Tibial nerve (tissue), 4 donors: ENCODE results near the gene TCF4. TPM values are rescaled to one million over a fixed set of nuclear protein-coding genes. Genes with fewer than 3 reads are reported as not detected.

ENCODE experiments used
- DNase-seq, 2 donors: peaks; one replicate each; pipeline ENCODE4 v3.0.0-alpha.2; 2019; ENCODE audit warnings: low spot score in 2 of 2
- H3K27ac ChIP-seq, 4 donors: fragments of 200-600 bp; sonication (generic) in 3 of 4; one replicate each; pipeline ENCODE4 v1.5.1; 2017 to 2019; ENCODE audit warnings: mild to moderate bottlenecking in 1 of 4
- H3K27me3 ChIP-seq, 2 donors: fragments of 200-600 bp; sonication (generic) in 1 of 2; one replicate each; pipeline versions ENCODE4 v1.5.1 to v1.6.0; 2017 to 2019
- H3K36me3 ChIP-seq, 3 donors: fragments of 200-600 bp; sonication (generic); one replicate each; pipeline ENCODE4 v1.5.1; 2018 to 2019
- H3K4me1 ChIP-seq, 4 donors: fragments of 200-600 bp; sonication (generic) in 3 of 4; one replicate each; pipeline ENCODE4 v1.5.1; 2017 to 2019
- H3K4me3 ChIP-seq, 4 donors: fragments of 200-600 bp; sonication (generic) in 3 of 4; one replicate each; pipeline ENCODE4 v1.5.1; 2017 to 2019; ENCODE audit warnings: mild to moderate bottlenecking in 1 of 4, moderate library complexity in 1 of 4
- H3K9me3 ChIP-seq, 4 donors: fragments of 200-600 bp; sonication (generic) in 3 of 4; one replicate each; pipeline ENCODE4 v1.5.1; 2017 to 2019
- EP300 ChIP-seq, 2 donors: sonication (generic); formaldehyde crosslinking; IDR thresholded peaks; one replicate each; pipeline ENCODE4 v1.6.1; 2017; ENCODE audit warnings: antibody characterized with exemption in 2 of 2, mild to moderate bottlenecking in 1 of 2
- POLR2A ChIP-seq, 2 donors: fragments of 450-650 bp; IDR thresholded peaks; one replicate each; pipeline ENCODE4 v1.6.1; 2017; ENCODE audit warnings: antibody characterized with exemption in 2 of 2, mild to moderate bottlenecking in 2 of 2, moderate library complexity in 2 of 2
- WGBS, 2 donors: methylation state at CpG; one replicate each; pipeline ENCODE4 v1.1.5; 2018; 5-methylcytosine and 5-hydroxymethylcytosine counted together
- total RNA-seq, 4 donors: library from RNA; depleted of rRNA; stranded (reverse); fragments of >200 nt; gene quantifications; one replicate each; pipeline ENCODE4 v1.1.0, GENCODE V29; 2016
- TF ChIP-seq, protein P1 (sequence below), 5 experiments: fragments of 200-600 bp in 3 of 5; fragments of 450-650 bp in 2 of 5; sonication (generic) in 3 of 5; IDR thresholded peaks; one replicate each; pipeline ENCODE4 v1.5.1; 2016 to 2019; ENCODE audit warnings: antibody characterized with exemption in 5 of 5, mild to moderate bottlenecking in 3 of 5, moderate library complexity in 2 of 5

Gene TCF4
- total RNA-seq, 4 donors from 2014 or later: 100 to 157 (median 114) TPM

GRCh38 chr18:55402731-55403405, 185.1 kb downstream of the TCF4 start:
- Histone ChIP-seq H3K9me3 (no peaks in the 10 kb centered on the region), H3K27ac (peak overlapping the region in 3 of 4 donors; percentile 29 to 55 (median 52)), H3K4me3 (peak overlapping the region in 1 of 4 donors; percentile 29), H3K4me1 (peaks cover 0 to 62% (median 12%) of the 10 kb centered on the region in 4 donors), H3K36me3 (no peaks in the 10 kb centered on the region), H3K27me3 (no peaks in the 10 kb centered on the region)
- no peak for TF ChIP-seq POLR2A (IDR thresholded peaks at IDR 0.05)
- TF ChIP-seq, protein P1, sequence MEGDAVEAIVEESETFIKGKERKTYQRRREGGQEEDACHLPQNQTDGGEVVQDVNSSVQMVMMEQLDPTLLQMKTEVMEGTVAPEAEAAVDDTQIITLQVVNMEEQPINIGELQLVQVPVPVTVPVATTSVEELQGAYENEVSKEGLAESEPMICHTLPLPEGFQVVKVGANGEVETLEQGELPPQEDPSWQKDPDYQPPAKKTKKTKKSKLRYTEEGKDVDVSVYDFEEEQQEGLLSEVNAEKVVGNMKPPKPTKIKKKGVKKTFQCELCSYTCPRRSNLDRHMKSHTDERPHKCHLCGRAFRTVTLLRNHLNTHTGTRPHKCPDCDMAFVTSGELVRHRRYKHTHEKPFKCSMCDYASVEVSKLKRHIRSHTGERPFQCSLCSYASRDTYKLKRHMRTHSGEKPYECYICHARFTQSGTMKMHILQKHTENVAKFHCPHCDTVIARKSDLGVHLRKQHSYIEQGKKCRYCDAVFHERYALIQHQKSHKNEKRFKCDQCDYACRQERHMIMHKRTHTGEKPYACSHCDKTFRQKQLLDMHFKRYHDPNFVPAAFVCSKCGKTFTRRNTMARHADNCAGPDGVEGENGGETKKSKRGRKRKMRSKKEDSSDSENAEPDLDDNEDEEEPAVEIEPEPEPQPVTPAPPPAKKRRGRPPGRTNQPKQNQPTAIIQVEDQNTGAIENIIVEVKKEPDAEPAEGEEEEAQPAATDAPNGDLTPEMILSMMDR (IDR thresholded peaks at IDR 0.05): no peak
- TF ChIP-seq EP300 (IDR thresholded peaks at IDR 0.05): peak in 1 of 2 donors; percentile 7
- WGBS, 2 donors: 48 to 58% methylated on average over 10 of the region's 10 CpGs
- no peak for DNase-seq

- no peak for TF ChIP-seq POLR2A (IDR thresholded peaks at IDR 0.05)
- peak in 1 of 2 donors; percentile 47 for TF ChIP-seq EP300 (IDR thresholded peaks at IDR 0.05)
- peak overlapping the region in 3 of 4 donors; percentile 21 to 61 (median 55) for H3K27ac ChIP-seq
- no peaks in the 10 kb centered on the region for H3K27me3 ChIP-seq
- peaks cover 0 to 59% (median 12%) of the 10 kb centered on the region in 4 donors for H3K4me1 ChIP-seq
- H3K36me3 ChIP-seq: no peaks in the 10 kb centered on the region
- 16 to 39% methylated on average over 12 of the region's 12 CpGs for WGBS, 2 donors
- no peaks in the 10 kb centered on the region for H3K9me3 ChIP-seq
- peak in 1 of 2 donors; percentile 32 for DNase-seq
- H3K4me3 ChIP-seq: peak overlapping the region in 1 of 4 donors; percentile 29
Measured at GRCh38 chr18:55401638-55402191, 186.3 kb downstream of the TCF4 start.

DNA sequence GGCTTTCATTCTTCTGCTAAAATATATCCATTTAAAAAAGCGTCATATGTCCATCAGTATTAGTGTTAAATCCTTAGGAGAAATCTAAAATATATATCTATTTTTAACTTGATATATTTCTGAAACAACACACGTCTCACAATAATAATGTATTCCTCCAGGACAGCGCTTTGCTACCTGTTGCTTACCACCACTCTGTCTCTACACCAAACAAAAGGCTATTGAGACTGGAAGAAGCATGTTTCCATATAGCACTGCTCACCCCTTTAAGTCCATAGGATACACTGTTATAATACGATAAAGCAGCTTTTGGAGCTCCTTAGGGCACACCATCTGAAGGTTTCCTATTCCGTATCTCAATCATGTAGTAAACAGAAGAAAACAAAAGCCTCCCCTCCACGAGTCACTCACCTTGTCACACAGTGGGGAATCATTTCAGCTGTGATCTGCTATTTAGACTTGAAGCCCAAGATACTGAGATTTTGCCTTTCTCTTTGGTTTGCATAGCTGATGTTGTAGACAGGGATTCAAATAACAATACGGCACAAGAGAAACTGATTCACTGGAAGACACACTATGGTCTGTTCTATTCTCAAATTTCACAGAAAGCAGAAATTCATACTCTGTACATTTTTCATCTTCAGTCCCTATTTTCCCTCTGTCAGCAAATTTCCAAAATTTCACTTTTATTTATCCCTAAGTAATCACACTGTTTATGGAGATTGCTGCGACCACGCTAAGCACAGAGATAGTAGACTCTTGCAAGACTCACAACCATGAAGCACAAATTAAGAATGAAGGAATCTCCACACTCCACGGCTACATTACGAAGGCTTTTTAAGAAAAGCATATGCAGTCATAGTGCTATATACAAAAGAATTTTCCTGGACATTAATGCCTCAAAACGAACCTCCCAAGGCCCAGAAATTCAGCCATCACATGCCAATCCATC, 187.1 kb downstream of the TCF4 start:
- peak overlapping the region in 3 of 4 donors; percentile 41 to 61 (median 55) for H3K27ac ChIP-seq
- H3K36me3 ChIP-seq: no peaks in the 10 kb centered on the region
- 71 to 76% methylated on average over 12 of the region's 12 CpGs for WGBS, 2 donors
- no peaks in the 10 kb centered on the region for H3K27me3 ChIP-seq
- peaks cover 0 to 59% (median 12%) of the 10 kb centered on the region in 4 donors for H3K4me1 ChIP-seq
- H3K9me3 ChIP-seq: no peaks in the 10 kb centered on the region
- peak overlapping the region in 2 of 4 donors; percentile 6 to 29 for H3K4me3 ChIP-seq
- DNase-seq: no peak
- TF ChIP-seq POLR2A (IDR thresholded peaks at IDR 0.05) (no peak), EP300 (IDR thresholded peaks at IDR 0.05) (no peak)
- TF ChIP-seq, protein P1 (IDR thresholded peaks at IDR 0.05): no peak

GRCh38 chr18:55400081-55400480, 187.9 kb downstream of the TCF4 start:
- DNase-seq: no peak
- no peaks in the 10 kb centered on the region for H3K9me3 ChIP-seq
- peaks cover 0 to 51% (median 5%) of the 10 kb centered on the region in 4 donors for H3K4me1 ChIP-seq
- H3K4me3 ChIP-seq: no peak overlapping the region
- TF ChIP-seq EP300 (IDR thresholded peaks at IDR 0.05) (no peak), POLR2A (IDR thresholded peaks at IDR 0.05) (no peak)
- TF ChIP-seq, protein P1 (IDR thresholded peaks at IDR 0.05): no peak
- peak overlapping the region in 2 of 4 donors; percentile 55 to 61 for H3K27ac ChIP-seq
- no peaks in the 10 kb centered on the region for H3K27me3 ChIP-seq
- WGBS, 2 donors: 66 to 72% methylated on average over 2 of the region's 2 CpGs
- H3K36me3 ChIP-seq: no peaks in the 10 kb centered on the region

GRCh38 chr18:55398858-55399257, 189.1 kb downstream of the TCF4 start:
- Histone ChIP-seq H3K9me3 (no peaks in the 10 kb centered on the region), H3K36me3 (no peaks in the 10 kb centered on the region), H3K27ac (no peak overlapping the region), H3K27me3 (no peaks in the 10 kb centered on the region), H3K4me3 (no peak overlapping the region), H3K4me1 (peaks cover 0 to 48% (median 4%) of the 10 kb centered on the region in 4 donors)
- no peak for TF ChIP-seq POLR2A (IDR thresholded peaks at IDR 0.05)
- TF ChIP-seq, protein P1 (IDR thresholded peaks at IDR 0.05): no peak
- no peak for TF ChIP-seq EP300 (IDR thresholded peaks at IDR 0.05)
- 88 to 89% methylated on average over 6 of the region's 6 CpGs for WGBS, 2 donors
- DNase-seq: no peak
